DMS79 treated with DMSO at 0.1 percent for 48 hours (cell line): ENCODE measurements around the gene PDF.
"Not testable (repeated sequence)": the region's sequence is repeated elsewhere in the genome, so short reads cannot be mapped to it uniquely, and the experiment has no call there.

Experiments used
- DNase-seq: peaks from one replicate; lab custom pipeline; 2025; lab: John Stamatoyannopoulos, UW

Gene PDF

GRCh38 chr16:69316595-69317034, 13.8 kb downstream of the PDF start:
- no peak for DNase-seq

GRCh38 chr16:69315486-69316311, 14.7 kb downstream of the PDF start:
- DNase-seq, result no peak

- no peak for DNase-seq
Measured at GRCh38 chr16:69314534-69314933, 15.9 kb downstream of the PDF start.

- DNase-seq, result no peak
Measured at GRCh38 chr16:69313469-69313868, 16.9 kb downstream of the PDF start.

- no peak for DNase-seq
Measured at GRCh38 chr16:69311533-69312387, 18.6 kb downstream of the PDF start.

- DNase-seq, result peak; percentile 80
Measured at GRCh38 chr16:69310653-69311532, 19.5 kb downstream of the PDF start, which contains the start of gene VPS4A. VPS4A (plus strand) TSS chr16:69311350; CDS start chr16:69311512, 162 bp downstream.

GRCh38 chr16:69309316-69309715, 21.1 kb downstream of the PDF start:
- DNase-seq, result no peak

- no peak for DNase-seq
Measured at GRCh38 chr16:69307856-69308255, 22.5 kb downstream of the PDF start.

GRCh38 chr16:69307091-69307490, 23.3 kb downstream of the PDF start:
- DNase-seq, result no peak

GRCh38 chr16:69306031-69306430, 24.4 kb downstream of the PDF start:
- DNase-seq, result no peak

- DNase-seq, result no peak
Measured at GRCh38 chr16:69302301-69302700, 28.1 kb downstream of the PDF start.

- no peak for DNase-seq
Measured at GRCh38 chr16:69301861-69302260, 28.5 kb downstream of the PDF start.

GRCh38 chr16:69301187-69301586, 29.2 kb downstream of the PDF start:
- DNase-seq, result no peak

- DNase-seq, result no peak
Measured at GRCh38 chr16:69298261-69298660, 32.1 kb downstream of the PDF start.

GRCh38 chr16:69296771-69297170, 33.6 kb downstream of the PDF start:
- DNase-seq, result not testable (repeated sequence)

- DNase-seq, result no peak
Measured at GRCh38 chr16:69294051-69294450, 36.3 kb downstream of the PDF start.

- no peak for DNase-seq
Measured at GRCh38 chr16:69293401-69293800, 37.0 kb downstream of the PDF start.

- DNase-seq, result not testable (repeated sequence)
Measured at GRCh38 chr16:69291657-69292056, 38.7 kb downstream of the PDF start.

- DNase-seq, result peak; percentile 13
Measured at GRCh38 chr16:69286941-69287713, 43.3 kb downstream of the PDF start.

- DNase-seq, result no peak
Measured at GRCh38 chr16:69285240-69285639, 45.1 kb downstream of the PDF start.

- DNase-seq, result no peak
Measured at GRCh38 chr16:69283851-69284250, 46.5 kb downstream of the PDF start.
